GM19452 (cell line): ENCODE results near the gene NSG1.
"Not testable (repeated sequence)": the region's sequence is repeated elsewhere in the genome, so short reads cannot be mapped to it uniquely, and the experiment has no call there.

ENCODE experiments used
- ATAC-seq: cut with Tn5 transposase; IDR thresholded peaks from one replicate; pipeline ENCODE4 v1.9.1; 2021; ENCODE audit not compliant: unreplicated experiment

Gene NSG1

GRCh38 chr4:4461850-4462249, 74.9 kb downstream of the NSG1 start:
- ATAC-seq: no peak

GRCh38 chr4:4462970-4463369, 76.1 kb downstream of the NSG1 start:
- no peak for ATAC-seq

DNA sequence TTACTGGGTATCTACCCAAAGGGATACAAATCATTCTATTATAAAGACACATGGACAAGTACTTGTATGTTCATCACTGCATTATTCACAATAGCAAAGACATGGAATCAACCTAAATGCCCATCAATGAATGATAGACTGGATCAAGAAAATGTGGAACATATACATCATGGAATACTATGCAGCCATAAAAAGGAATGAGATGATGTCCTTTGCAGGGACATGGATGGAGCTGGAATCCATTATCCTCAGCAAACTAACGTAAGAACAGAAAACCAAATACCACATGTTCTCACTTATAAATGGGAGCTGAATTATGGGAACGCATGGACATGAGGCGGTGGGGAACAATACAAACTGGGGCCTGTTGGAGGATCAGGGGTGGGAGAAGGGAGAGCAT, 78.3 kb downstream of the NSG1 start:
- ATAC-seq: not testable (repeated sequence)
